ENCODE results near the gene MRC2.
"Not testable (repeated sequence)": the region's sequence is repeated elsewhere in the genome, so short reads cannot be mapped to it uniquely, and the experiment has no call there.

MRC2 gene

DNA sequence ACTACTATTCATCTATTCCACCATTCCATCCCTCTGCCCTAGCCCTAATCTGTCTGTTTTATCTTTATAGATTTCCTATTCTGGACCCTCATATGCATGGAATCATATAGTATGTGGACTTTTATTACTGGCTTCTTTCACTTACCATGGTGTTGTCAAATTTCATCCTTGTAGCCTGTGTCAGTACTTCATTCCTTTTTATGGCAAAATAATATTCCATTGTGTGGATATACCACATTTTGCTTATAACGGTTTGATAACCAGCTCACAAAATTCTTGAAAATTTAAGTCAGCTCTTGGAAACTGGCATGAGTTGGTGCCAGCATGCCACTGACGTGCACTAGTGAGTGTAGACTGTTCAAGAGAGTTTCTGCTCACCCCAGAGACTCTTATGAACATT lies 30.3 kb upstream of the MRC2 start:
- TF ChIP-seq POLR2AphosphoS5 (IDR thresholded peaks at IDR 0.05; ENCODE audit: low read depth, low read length) (no peak), TAF1 (IDR thresholded peaks at IDR 0.05; ENCODE audit: borderline replicate concordance, low read depth, low read length) (no peak), POLR2A (IDR thresholded peaks at IDR 0.05; ENCODE audit: low read depth, low read length) (no peak)
- FAIRE-seq (no peak), DNase-seq (ENCODE audit: insufficient read length) (no peak)

DNA sequence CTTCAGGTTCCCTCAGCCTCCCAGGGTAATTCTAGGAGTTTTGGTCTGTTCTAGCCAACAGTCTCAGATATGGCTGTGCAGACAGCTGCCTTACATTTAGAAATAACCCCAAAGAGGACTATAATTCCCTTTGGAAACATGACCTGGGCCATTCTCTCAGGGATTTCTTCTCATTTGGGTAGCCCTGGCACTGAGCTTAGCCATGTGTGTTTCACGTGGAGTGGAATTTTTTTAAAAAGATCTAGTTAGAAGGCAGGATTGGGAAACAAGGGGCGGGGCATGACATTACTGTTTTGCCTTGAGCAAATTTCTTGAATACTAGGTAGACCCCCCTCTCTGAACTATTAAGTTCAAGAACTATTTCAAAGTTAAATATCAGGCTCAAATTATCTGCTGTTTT lies 29.6 kb upstream of the MRC2 start:
- TF ChIP-seq TAF1 (IDR thresholded peaks at IDR 0.05; ENCODE audit: borderline replicate concordance, low read depth, low read length) (no peak), POLR2AphosphoS5 (IDR thresholded peaks at IDR 0.05; ENCODE audit: low read depth, low read length) (no peak), POLR2A (IDR thresholded peaks at IDR 0.05; ENCODE audit: low read depth, low read length) (no peak)
- FAIRE-seq: no peak
- no peak for DNase-seq (ENCODE audit: insufficient read length)

DNA sequence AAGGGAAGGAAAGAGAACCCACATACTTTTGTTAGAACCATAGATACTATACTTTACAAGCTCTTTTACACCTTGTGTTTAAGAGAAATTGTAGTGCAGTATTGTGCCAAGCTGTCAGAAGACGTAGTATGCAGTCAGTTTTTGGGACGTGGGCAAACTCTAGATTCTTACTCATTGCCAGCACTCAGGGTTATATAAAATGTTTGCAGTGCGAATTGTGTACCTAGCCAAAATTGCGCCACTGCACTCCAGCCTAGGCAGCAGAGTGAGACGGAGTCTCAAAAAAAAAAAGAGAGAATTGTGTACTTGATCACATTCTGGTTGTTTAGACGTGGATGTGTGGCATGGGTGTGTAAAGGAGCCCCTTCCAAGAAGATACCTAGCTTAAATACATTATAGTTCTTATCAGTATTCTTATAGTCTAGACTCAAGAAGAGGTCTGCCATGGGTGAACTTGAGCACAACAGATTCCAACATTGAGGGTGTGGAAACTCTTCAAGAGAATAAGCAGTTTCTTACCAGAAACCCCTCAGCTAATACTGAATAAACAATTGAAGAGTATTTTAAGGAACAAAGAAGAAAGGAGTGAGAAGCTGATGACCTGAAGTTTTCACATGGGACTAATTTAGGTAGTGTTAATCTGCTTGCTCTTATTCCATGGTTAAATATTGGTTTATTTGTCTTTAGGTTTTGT lies 27.4 kb upstream of the MRC2 start:
- DNase-seq (ENCODE audit: insufficient read length): no peak
- TF ChIP-seq TAF1 (IDR thresholded peaks at IDR 0.05; ENCODE audit: borderline replicate concordance, low read depth, low read length): no peak
- no peak for TF ChIP-seq POLR2AphosphoS5 (IDR thresholded peaks at IDR 0.05; ENCODE audit: low read depth, low read length)
- no peak for TF ChIP-seq POLR2A (IDR thresholded peaks at IDR 0.05; ENCODE audit: low read depth, low read length)

DNA sequence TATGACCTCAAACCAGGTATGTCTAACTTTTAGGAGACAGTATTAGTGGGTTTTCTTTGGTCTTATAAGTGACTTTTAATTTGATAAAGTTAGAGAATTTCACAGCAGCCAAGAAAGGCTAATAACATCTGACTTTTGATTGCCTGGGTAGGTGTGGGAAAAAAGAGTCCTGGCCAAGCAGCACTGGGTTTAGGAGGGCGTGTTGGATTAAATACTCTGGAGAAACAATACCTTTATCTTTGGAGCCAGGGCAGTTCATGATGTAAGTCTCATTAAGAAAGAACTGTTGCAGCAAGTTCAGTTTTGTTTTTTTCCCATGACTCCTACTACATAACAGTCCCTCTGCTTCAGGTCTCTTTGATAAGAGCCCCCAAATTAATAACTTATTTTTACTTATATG lies 26.7 kb upstream of the MRC2 start:
- no peak for TF ChIP-seq TAF1 (IDR thresholded peaks at IDR 0.05; ENCODE audit: borderline replicate concordance, low read depth, low read length)
- FAIRE-seq (no peak), DNase-seq (ENCODE audit: insufficient read length) (no peak)

More for the DNA sequence above, 27.4 kb upstream of the MRC2 start:
- FAIRE-seq: no peak

DNA sequence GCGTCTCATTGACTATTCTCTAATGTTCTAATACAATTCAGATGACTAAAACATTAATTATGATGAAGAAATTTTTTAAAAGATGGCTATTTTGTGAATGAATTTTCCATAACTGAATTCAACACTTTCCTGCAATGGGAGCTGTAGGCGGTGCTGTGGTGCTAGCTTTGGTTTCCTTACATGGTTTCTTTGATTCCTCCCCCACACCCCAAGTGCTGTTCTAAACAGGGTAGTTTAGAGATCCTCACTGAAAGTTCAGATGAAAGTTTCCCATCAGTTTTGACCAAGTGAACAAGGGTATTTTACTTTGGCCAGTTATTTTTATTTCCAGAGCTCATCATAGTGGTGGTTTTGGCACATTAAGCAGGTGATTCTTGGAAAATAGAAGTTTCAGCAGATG lies 26.0 kb upstream of the MRC2 start:
- TF ChIP-seq POLR2A (IDR thresholded peaks at IDR 0.05; ENCODE audit: low read depth, low read length): no peak
- no peak for TF ChIP-seq POLR2AphosphoS5 (IDR thresholded peaks at IDR 0.05; ENCODE audit: low read depth, low read length)
- no peak for TF ChIP-seq TAF1 (IDR thresholded peaks at IDR 0.05; ENCODE audit: borderline replicate concordance, low read depth, low read length)
- FAIRE-seq (no peak), DNase-seq (ENCODE audit: insufficient read length) (no peak)

DNA sequence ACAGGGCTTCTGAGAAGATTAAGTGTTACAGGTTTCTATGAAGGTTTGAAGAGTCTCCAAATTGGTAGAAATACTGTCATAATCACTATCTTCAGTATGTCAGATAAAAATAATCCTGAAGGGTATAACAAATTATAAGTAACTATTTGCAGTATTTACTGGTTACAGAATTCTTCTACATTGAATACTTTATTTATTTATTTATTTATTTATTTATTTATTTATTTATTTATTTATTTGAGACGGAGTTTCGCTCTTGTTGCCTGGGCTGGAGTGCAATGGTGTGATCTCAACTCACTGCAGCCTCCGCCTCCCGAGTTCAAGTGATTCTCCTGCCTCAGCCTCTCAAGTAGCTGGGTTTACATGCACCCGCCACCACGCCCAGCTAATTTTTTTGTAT lies 23.7 kb upstream of the MRC2 start:
- not testable (repeated sequence) for DNase-seq (ENCODE audit: insufficient read length)

DNA sequence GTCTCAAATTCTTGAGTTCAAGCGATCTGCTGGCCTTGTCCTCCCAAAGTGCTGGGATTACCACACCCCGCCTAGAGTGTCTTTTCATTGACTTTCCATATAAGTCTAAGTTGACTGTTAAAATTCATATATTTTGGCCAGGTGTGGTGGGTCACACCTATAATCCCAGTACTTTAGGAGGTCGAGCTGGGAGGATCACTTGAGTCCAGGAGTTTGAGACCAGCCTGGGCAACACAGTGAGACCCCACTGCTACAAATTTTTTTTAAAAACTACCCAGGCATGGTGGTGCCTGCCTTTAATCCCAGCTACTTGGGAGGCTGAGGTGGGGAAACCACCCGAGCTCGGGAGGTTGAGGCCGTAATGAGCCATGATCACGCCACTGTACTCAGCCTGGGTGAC lies 21.9 kb upstream of the MRC2 start:
- DNase-seq (ENCODE audit: insufficient read length): no peak
- FAIRE-seq: no peak
- TF ChIP-seq TAF1 (IDR thresholded peaks at IDR 0.05; ENCODE audit: borderline replicate concordance, low read depth, low read length) (no peak), POLR2AphosphoS5 (IDR thresholded peaks at IDR 0.05; ENCODE audit: low read depth, low read length) (no peak), POLR2A (IDR thresholded peaks at IDR 0.05; ENCODE audit: low read depth, low read length) (no peak)

More for the DNA sequence above, 23.7 kb upstream of the MRC2 start:
- not testable (repeated sequence) for FAIRE-seq

DNA sequence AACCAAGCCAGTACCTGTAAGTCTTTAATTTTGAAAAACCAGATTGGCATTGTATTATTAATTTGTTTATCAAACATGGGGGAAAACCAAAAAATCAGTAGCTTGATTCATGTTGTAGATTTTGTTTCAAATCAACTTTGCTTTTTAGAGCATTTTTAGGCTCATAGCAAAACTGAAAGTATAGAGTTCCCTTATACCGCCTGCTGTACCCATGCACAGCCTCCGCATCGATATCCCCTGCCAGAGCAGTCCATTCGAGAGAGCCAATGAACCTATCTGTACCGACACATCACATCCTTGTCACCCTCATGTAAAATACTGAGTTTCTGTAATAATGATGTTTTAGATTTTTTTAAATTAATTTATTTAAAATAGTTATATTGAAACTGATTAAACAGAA lies 16.2 kb upstream of the MRC2 start:
- FAIRE-seq (peak; percentile 48), DNase-seq (ENCODE audit: insufficient read length) (no peak)
- TF ChIP-seq POLR2AphosphoS5 (IDR thresholded peaks at IDR 0.05; ENCODE audit: low read depth, low read length) (no peak), POLR2A (IDR thresholded peaks at IDR 0.05; ENCODE audit: low read depth, low read length) (no peak), TAF1 (IDR thresholded peaks at IDR 0.05; ENCODE audit: borderline replicate concordance, low read depth, low read length) (no peak)

DNA sequence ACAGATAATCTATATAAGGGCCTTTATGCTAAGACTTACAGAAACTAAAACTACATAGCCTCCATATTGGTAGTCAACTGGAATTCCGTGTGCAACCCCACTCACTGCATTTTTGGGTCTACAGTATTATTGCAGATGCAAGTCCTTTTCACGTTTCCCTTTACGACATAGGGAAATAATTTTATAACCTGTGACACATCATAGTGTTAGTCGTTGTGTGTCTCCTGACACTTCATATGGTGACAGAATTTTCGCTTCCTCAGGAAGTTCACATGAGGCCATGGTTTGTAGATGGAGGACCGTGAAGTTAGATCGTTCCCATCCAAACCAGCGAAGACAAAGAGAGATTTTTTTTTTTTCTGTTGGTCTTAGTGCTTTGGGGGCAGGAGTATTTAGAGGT lies 15.7 kb upstream of the MRC2 start:
- TF ChIP-seq TAF1 (IDR thresholded peaks at IDR 0.05; ENCODE audit: borderline replicate concordance, low read depth, low read length) (no peak), POLR2AphosphoS5 (IDR thresholded peaks at IDR 0.05; ENCODE audit: low read depth, low read length) (no peak), POLR2A (IDR thresholded peaks at IDR 0.05; ENCODE audit: low read depth, low read length) (no peak)
- FAIRE-seq (no peak), DNase-seq (ENCODE audit: insufficient read length) (no peak)

DNA sequence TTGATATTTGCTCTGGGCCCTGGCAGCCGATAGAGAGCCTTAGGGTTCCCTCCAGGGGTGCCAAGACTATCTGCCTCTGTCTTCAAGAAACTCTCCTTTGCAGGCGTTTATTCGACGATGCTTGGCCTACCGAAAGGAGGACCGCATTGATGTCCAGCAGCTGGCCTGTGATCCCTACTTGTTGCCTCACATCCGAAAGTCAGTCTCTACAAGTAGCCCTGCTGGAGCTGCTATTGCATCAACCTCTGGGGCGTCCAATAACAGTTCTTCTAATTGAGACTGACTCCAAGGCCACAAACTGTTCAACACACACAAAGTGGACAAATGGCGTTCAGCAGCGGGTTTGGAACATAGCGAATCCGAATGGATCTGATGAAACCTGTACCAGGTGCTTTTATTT lies 15.2 kb upstream of the MRC2 start:
- DNase-seq (ENCODE audit: insufficient read length); FAIRE-seq: not testable (repeated sequence)

DNA sequence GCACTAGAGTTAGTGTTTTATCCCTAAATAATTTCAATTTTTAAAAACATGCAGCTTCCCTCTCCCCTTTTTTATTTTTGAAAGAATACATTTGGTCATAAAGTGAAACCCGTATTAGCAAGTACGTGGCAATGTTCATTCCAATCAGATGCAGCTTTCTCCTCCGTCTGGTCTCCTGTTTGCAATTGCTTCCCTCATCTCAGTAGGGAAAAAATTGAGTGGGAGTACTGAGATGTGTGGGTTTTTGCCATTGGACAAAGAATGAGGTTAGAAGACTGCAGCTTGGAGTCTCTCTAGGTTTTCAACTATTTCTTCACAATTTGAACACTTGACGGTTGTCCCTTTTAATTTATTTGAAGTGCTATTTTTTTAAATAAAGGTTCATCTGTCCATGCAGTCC lies 14.4 kb upstream of the MRC2 start:
- DNase-seq (ENCODE audit: insufficient read length); FAIRE-seq: not testable (repeated sequence)

DNA sequence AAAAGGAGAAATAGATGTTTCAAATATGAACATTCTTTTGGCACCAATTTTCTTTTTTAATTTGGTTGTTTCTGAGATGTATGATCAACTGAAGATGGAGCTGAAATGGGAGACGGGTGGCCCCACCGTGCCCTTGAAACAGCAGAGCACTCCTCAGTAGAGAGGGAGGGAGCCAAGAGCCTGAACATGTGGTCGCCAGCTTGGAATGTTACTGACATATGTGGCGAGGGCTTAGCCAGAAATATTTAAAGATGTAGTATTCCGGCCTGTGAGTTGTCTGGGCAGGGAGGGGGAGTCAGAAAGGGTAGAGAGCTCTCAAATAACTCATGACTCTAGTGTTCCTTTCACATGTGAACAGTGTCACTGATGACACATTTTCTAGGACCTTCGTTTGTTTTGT lies 13.3 kb upstream of the MRC2 start:
- no peak for FAIRE-seq

DNA sequence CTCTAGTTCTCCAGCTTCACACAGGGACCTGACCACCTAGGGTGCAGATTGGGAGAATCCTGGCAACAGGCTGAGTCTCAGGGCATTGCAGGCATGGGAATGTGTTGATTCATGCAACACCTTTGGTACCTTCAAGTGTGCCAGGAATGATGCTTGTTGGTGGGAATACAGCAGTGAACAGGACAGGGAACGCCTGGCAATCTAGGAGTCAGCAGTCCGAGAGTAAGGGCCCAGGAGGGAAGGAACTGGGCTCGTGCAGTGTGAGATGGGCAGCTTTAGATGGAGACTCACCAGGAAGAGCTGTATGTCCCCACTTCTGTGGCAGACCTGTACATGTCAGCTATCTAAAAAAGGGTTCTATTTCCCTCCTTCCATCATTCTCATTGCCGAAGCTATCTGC lies 12.0 kb upstream of the MRC2 start:
- no peak for TF ChIP-seq POLR2A (IDR thresholded peaks at IDR 0.05; ENCODE audit: low read depth, low read length)
- no peak for TF ChIP-seq POLR2AphosphoS5 (IDR thresholded peaks at IDR 0.05; ENCODE audit: low read depth, low read length)
- TF ChIP-seq TAF1 (IDR thresholded peaks at IDR 0.05; ENCODE audit: borderline replicate concordance, low read depth, low read length): no peak
- FAIRE-seq (no peak), DNase-seq (ENCODE audit: insufficient read length) (no peak)

More for the DNA sequence above, 13.3 kb upstream of the MRC2 start:
- TF ChIP-seq TAF1 (IDR thresholded peaks at IDR 0.05; ENCODE audit: borderline replicate concordance, low read depth, low read length) (no peak), POLR2A (IDR thresholded peaks at IDR 0.05; ENCODE audit: low read depth, low read length) (no peak), POLR2AphosphoS5 (IDR thresholded peaks at IDR 0.05; ENCODE audit: low read depth, low read length) (no peak)
- DNase-seq (ENCODE audit: insufficient read length): no peak
